SU-DHL-6 (cell line): ENCODE measurements around the gene SNUPN.

ENCODE experiments used
- H2AFZ ChIP-seq: fragments of 200-600 bp; sonication (generic); 2 replicates; pipeline ENCODE4 v1.6.1; 2014; ENCODE audit warnings: low read depth, mild to moderate bottlenecking, moderate library complexity, mixed read lengths, antibody characterized with exemption, low read length; ENCODE audit not compliant: severe bottlenecking
- H3F3A ChIP-seq: fragments of 200-600 bp; shearing (Covaris generic); 2 replicates; pipeline ENCODE4 v1.6.0; 2016; ENCODE audit warnings: antibody characterized with exemption, mild to moderate bottlenecking; ENCODE audit not compliant: insufficient read depth
- H3K27ac ChIP-seq: fragments of 200-600 bp; sonication (generic); 2 replicates; pipeline ENCODE4 v1.5.1; 2016; ENCODE audit warnings: low read depth, mild to moderate bottlenecking, low read length, moderate library complexity, mixed read lengths
- H3K27me3 ChIP-seq: fragments of 200-600 bp; sonication (generic), shearing (Covaris generic); 2 replicates; pipeline ENCODE4 v1.6.0; 2014; ENCODE audit warnings: mild to moderate bottlenecking, low read length
- H3K36me3 ChIP-seq: fragments of 200-600 bp; sonication (generic); 2 replicates; pipeline ENCODE4 v1.6.1; 2014; ENCODE audit warnings: mild to moderate bottlenecking, low read length, mixed read lengths
- H3K4me2 ChIP-seq: fragments of 300-600, 200-600 bp; shearing (Covaris generic), sonication (generic); 2 replicates; pipeline ENCODE4 v1.6.0; 2014; ENCODE audit warnings: low read length, low read depth, mild to moderate bottlenecking; ENCODE audit not compliant: poor library complexity, severe bottlenecking
- H3K4me3 ChIP-seq: fragments of 200-600 bp; sonication (generic); 2 replicates; pipeline ENCODE4 v1.5.1; 2014; ENCODE audit warnings: antibody characterized with exemption, low read length, mild to moderate bottlenecking, mixed read lengths; ENCODE audit not compliant: insufficient read depth, poor library complexity, severe bottlenecking
- H3K79me2 ChIP-seq: fragments of 200-600 bp; sonication (generic); 2 replicates; pipeline ENCODE4 v1.6.1; 2014; ENCODE audit warnings: mild to moderate bottlenecking, low read length, moderate library complexity; ENCODE audit not compliant: insufficient read depth
- H3K9ac ChIP-seq: fragments of 200-600 bp; sonication (generic); 2 replicates; pipeline ENCODE4 v1.7.0; 2014; ENCODE audit warnings: mild to moderate bottlenecking, low read length
- H3K9me2 ChIP-seq: fragments of 200-600 bp; sonication (generic); replicated peaks from 2 replicates; pipeline ENCODE4 v1.6.1; 2014; ENCODE audit warnings: low read length; ENCODE audit not compliant: insufficient read depth
- H3K9me3 ChIP-seq: fragments of 200-600 bp; sonication (generic); 2 replicates; pipeline ENCODE4 v1.6.1; 2014; ENCODE audit warnings: low read length, mixed read lengths; ENCODE audit not compliant: insufficient read depth
- H4K20me1 ChIP-seq: fragments of 200-600 bp; sonication (generic); 2 replicates; pipeline ENCODE4 v1.6.1; 2014; ENCODE audit warnings: low read depth, mild to moderate bottlenecking, antibody characterized with exemption, low read length, moderate library complexity, mixed read lengths
- EZH2phosphoT487 ChIP-seq: fragments of 200-600 bp; sonication (generic), shearing (Covaris generic); conservative IDR thresholded peaks from 2 replicates; pipeline ENCODE4 v1.6.1; 2018; ENCODE audit warnings: mild to moderate bottlenecking, antibody characterized with exemption, low read length, moderate library complexity, mixed read lengths
- TF ChIP-seq, protein P1 (sequence below): fragments of 200-600 bp; sonication (generic); IDR thresholded peaks from one replicate; pipeline ENCODE4 v1.5.1; 2017; ENCODE audit warnings: antibody characterized with exemption, mild to moderate bottlenecking, low read length, moderate library complexity; ENCODE audit not compliant: insufficient read depth, poor library complexity, severe bottlenecking

Gene SNUPN

DNA sequence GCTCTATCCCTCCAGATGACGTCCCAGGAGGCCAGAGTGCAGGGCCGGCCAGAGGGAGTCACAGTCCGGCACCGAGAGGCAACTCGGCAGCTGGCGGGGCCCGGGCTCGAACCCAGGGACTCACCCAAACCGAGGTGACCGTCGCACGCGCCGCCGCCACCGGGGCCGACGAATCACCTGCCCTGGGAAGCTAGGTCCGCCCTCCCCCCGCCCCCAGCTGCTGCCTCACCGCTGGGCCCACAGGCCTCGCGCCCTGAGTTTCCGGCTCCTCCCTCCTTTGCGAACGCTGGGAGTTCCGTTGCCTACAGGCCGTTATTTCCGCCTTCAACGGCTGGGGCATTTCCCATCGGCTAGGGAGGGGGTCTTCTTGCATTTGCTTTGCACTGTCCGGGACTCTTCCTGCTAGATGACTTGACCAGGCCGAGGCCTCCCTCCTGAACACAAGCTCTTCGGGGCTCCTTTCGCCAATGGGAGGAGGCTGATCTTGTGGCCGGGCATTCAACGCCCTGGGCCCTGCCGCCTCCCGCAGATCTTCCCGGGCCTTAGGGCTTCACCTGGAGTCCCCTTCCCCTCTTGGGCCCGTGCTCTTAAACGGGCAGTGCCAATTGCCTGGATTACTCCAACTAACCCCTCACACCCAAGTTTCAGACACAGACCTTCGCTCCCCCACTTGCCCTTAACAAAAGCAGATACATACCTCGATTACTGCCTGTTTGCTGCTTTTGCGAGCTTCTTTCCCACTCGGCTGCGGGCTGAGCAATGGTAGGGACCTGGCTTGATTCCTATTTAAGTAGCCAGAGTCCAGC is at the start of gene SNUPN:
TSS of gene SNUPN (minus strand) at position 184 of the 806 bp plus-strand sequence. CDS start 4,674 bp downstream, outside the sequence.
- Histone ChIP-seq H3K4me3 (peak within 1 kb of the TSS; percentile 100), H3K4me2 (peak within 1 kb of the TSS; percentile 91), H3K27me3 (no peaks in the 10 kb centered on the region), H2AFZ (peak within 1 kb of the TSS; percentile 93), H3K79me2 (no peaks in the 10 kb centered on the region), H3K9ac (peak within 1 kb of the TSS; percentile 95), H3K9me2 (no peaks in the 10 kb centered on the region), H4K20me1 (no peaks in the 10 kb centered on the region), H3K9me3 (no peaks in the 10 kb centered on the region), H3K36me3 (no peaks in the 10 kb centered on the region), H3F3A (peaks cover 19% of the 10 kb centered on the region; the same call in 1 of the 2 replicates), H3K27ac (peak within 1 kb of the TSS; percentile 83)
- TF ChIP-seq, protein P1, sequence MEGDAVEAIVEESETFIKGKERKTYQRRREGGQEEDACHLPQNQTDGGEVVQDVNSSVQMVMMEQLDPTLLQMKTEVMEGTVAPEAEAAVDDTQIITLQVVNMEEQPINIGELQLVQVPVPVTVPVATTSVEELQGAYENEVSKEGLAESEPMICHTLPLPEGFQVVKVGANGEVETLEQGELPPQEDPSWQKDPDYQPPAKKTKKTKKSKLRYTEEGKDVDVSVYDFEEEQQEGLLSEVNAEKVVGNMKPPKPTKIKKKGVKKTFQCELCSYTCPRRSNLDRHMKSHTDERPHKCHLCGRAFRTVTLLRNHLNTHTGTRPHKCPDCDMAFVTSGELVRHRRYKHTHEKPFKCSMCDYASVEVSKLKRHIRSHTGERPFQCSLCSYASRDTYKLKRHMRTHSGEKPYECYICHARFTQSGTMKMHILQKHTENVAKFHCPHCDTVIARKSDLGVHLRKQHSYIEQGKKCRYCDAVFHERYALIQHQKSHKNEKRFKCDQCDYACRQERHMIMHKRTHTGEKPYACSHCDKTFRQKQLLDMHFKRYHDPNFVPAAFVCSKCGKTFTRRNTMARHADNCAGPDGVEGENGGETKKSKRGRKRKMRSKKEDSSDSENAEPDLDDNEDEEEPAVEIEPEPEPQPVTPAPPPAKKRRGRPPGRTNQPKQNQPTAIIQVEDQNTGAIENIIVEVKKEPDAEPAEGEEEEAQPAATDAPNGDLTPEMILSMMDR = no peak
- TF ChIP-seq EZH2phosphoT487 = no peak

GRCh38 chr15:75674366-75674765 is 48.8 kb upstream of the SNUPN start:
- TF ChIP-seq, protein P1 = no peak
- no peak for TF ChIP-seq EZH2phosphoT487
- H3K4me3 ChIP-seq = no peak overlapping the region
- H3K9ac ChIP-seq = no peak overlapping the region
- H3K27me3 ChIP-seq = no peaks in the 10 kb centered on the region
- no peaks in the 10 kb centered on the region for H3K9me3 ChIP-seq
- H3K27ac ChIP-seq = no peak overlapping the region
- no peaks in the 10 kb centered on the region for H3K36me3 ChIP-seq
- no peaks in the 10 kb centered on the region for H3F3A ChIP-seq
- H3K4me2 ChIP-seq = no peak overlapping the region
- no peaks in the 10 kb centered on the region for H4K20me1 ChIP-seq
- no peaks in the 10 kb centered on the region for H3K79me2 ChIP-seq
- no peaks in the 10 kb centered on the region for H3K9me2 ChIP-seq
- H2AFZ ChIP-seq = no peak overlapping the region

DNA sequence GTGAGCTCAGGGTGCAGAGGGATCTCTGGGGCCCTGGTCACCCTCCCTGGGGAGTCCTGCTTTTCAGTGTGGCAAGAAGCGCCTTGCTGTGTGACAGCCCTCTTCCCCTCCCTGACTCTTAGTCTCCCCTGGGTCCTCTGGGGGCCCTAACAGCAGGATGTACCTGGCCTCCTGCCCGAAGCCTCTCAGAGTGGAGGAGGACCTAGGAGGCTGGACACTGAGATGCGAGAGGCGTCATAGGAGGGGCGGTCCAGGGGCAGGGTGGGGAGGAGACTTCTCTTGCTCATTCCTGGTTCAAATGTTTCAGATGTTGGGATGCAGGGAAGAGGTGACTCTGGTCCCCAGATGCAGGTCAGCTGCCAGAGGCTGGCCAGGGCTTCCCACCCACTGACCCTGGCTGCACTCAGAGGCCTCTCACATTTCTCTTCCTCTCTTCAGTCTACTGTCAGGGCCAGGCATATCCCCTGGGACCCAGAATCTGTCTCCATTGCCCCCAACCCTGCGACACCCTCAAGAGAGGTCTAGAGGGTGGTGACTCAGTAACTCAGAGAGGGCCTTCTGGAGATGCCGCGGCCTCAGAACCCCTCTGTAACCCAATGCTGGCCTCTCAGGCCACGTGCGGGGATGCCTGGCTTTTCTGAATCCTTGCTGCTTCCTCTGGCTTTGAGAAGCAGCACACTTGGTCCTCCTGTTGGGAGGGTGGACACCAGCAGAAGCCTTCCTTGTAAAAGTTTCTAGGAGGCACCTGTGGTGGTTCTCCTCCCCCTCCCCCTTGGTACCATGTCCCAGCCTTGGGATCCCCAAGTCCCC is 48.1 kb upstream of the SNUPN start:
- H3K4me2 ChIP-seq = no peak overlapping the region
- H3K27ac ChIP-seq = no peak overlapping the region
- H3K27me3 ChIP-seq = no peaks in the 10 kb centered on the region
- no peaks in the 10 kb centered on the region for H4K20me1 ChIP-seq
- no peak for TF ChIP-seq EZH2phosphoT487
- TF ChIP-seq, protein P1 = no peak
- H3F3A ChIP-seq = no peaks in the 10 kb centered on the region
- no peaks in the 10 kb centered on the region for H3K9me3 ChIP-seq
- H3K79me2 ChIP-seq = no peaks in the 10 kb centered on the region
- no peak overlapping the region for H3K4me3 ChIP-seq
- no peaks in the 10 kb centered on the region for H3K9me2 ChIP-seq
- no peaks in the 10 kb centered on the region for H3K36me3 ChIP-seq
- no peak overlapping the region for H3K9ac ChIP-seq
- H2AFZ ChIP-seq = no peak overlapping the region
